HG03159 (cell line): ENCODE results near the gene SLC9A9.
A peak's percentile ranks its signal among the peaks of the same experiment; 100 is the strongest.
"Not testable (repeated sequence)": the region's sequence is repeated elsewhere in the genome, so short reads cannot be mapped to it uniquely, and the experiment has no call there.

Source experiments
- ATAC-seq: cut with Tn5 transposase; IDR thresholded peaks from one replicate; pipeline ENCODE4 v1.9.1; 2021; ENCODE audit warnings: mild to moderate bottlenecking, moderate library complexity; ENCODE audit not compliant: unreplicated experiment

The SLC9A9 gene

DNA sequence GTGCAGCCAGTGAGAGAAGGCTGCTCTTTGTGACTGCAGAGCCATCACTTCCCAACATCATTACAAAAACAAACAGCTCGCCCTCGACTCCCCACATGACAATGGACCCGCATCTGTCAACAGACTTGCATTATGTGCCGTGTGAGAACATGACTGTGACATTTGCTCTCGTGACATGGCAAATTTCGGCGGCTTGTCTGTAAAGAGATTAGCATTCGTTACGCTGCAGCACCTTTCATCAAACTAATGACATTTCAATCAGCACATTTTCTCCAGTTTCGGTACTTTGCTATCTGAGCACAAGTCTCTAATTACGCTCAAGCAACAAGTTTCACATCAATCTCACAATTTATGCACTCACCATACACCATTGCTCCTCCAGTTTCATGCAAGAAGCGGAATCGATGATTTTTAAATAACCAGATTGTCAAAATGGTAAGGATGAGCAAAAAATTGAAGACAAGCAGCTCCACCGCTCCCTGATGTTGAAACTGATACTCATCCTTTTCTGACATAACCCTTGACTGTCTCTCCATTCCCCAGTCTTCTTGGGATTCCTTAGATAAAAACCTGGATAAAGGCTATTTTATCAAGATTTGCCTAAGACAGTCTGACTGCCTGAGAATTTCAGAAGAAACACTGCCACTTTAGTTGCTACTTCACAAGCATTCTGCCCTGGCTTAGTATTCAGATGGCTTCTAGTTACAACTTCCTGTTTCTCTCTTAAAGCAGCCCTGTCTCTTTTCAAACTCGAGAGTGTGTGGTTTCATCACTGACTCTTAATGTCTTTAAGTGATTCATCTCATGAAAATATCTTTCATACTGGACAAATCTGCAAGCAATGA is at the start of gene SLC9A9:
TSS of gene SLC9A9 (minus strand) at position 682 of the 845 bp plus-strand sequence. CDS start at position 536, 146 bp downstream.
- peak; percentile 93 for ATAC-seq

DNA sequence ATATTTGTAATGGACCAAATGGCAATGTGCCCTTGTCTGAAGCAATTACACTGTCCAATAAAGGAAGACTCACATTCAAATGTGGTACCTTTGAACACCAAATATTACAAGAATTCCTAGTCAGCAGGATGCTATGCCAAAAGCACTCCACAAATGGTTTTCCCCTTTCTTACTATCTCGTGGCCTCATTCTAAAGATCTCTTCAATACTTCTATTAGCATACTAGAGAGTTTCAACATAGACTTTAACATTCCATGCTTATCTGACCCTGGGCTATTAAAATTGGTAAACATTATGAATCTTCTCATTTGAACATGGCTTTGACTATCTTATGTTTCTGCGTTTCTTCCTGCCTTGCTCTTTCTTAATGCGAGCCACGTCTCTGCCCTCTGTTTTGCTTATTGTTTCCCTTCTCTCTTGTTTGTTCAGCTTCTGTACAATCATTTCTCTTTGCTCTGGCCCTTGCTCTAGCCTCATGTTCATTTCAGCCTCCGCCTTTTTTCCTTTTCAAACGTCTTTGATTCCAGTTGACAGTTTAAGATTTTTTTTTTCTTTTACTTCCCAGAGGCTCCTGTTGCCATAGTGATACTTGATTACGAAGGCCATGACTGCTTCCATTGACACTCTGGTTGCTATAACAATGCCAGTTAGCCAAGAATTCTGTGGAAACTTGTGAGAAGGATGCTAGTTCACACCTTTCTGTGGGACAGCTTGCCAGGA is 49.5 kb upstream of the SLC9A9 start:
- ATAC-seq, result no peak

DNA sequence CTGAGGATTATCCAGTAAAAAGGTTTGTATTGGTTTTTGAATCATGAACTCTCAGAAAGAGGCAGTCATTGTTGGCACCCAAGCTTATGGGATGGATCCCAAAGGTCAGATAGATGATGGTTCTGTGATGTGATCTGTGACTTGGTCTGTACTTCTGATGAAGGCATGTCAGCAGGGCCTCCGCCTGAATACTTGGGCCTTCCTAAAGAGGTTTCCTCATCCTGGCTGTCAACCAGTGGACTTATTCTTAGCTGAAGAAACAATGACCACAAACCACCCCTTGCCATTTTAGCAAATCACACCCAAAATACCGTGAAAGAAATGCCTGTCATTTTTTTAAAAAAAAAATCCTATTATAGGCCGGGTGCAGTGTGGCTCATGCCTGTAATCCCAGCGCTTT is 48.2 kb upstream of the SLC9A9 start:
- ATAC-seq, result no peak

DNA sequence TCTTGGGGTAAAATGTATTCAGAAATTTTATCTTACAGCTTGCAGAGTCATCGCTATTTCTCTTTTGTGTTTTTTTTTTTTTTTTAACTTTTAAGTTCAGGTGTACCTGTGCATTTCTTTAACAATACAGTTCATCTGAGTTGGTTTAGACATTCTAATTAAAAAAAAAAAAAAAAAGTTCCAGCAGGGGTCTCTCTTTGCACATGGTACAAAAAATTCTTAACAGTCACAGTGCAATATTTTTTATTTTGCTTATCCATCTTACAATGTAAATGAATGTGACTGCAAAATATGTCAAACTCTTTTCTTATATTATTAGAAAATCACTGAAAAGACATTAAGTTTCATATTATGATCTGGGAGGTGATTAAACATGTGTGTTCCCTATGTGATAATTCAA is 47.5 kb upstream of the SLC9A9 start:
- no peak for ATAC-seq

DNA sequence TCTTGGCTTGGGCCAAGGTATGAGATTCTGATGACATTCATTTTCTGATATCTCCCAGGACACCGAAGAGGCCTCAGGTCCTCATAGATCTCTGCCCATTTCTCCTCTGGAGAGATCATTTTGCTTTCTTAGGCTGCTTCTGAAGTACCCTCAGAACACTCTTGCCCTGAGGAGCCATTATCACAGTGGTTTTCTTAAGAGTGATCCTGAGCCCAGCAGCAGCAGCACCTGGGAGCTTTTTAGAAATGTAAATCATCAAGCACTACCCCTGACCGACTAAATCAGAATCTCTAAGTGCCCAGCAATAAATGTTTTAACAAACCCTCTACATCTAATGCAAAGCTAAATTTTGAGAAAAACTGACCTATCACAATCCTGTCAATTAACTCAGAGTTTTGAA is 40.6 kb upstream of the SLC9A9 start:
- ATAC-seq, result no peak

GRCh38 chr3:143888166-143888565 is 39.9 kb upstream of the SLC9A9 start:
- ATAC-seq, result no peak

DNA sequence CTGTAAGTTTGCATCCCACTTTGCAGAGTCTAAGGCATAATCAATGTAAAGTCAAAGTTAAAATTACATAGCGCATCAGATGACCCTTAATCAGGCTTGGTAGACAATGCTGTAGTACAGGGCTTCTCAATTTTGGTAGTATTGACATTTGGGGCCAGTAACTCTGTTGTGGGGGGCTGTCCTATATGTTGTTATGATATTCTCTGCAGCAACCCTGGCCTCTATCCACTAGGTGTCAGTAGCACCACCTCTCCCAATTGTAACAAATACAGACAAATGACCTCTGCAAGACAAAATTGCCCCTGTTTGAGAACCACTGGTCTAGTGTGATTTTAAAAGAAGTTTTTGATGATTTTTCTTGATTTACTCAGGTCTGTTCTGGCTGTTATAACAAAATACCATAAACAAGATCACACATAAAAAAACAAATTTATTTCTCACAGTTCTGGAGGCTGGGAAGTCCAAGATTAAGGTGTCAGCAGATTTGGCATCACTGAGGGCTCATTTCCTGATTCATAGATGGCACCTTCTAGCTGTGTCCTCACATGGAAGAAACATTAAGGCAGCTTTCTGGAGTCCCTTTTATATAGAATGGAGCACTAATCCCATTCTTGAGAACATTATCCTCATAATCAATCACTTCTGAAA is 37.6 kb upstream of the SLC9A9 start:
- ATAC-seq, result peak; percentile 98

DNA sequence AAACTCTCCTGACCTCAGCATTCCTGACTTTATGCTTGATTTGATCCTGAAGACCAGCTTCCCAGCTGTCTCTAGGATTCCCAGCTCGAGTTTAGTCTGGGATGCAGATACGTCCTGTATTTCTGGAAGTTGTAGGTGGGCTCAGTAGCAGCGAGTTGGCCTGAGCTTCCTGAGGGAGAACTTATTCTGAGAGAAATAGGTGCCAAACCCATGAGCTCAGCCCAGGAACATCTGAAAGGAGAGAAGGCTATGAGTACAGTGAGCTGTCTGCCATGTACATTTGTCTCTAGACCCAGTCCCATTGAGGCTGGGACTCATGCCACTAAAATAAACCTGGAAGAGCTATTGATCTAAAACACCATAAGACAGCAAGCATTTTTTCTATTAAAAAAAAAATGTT is 36.6 kb upstream of the SLC9A9 start:
- no peak for ATAC-seq

GRCh38 chr3:143883151-143883550 is 34.9 kb upstream of the SLC9A9 start:
- no peak for ATAC-seq

DNA sequence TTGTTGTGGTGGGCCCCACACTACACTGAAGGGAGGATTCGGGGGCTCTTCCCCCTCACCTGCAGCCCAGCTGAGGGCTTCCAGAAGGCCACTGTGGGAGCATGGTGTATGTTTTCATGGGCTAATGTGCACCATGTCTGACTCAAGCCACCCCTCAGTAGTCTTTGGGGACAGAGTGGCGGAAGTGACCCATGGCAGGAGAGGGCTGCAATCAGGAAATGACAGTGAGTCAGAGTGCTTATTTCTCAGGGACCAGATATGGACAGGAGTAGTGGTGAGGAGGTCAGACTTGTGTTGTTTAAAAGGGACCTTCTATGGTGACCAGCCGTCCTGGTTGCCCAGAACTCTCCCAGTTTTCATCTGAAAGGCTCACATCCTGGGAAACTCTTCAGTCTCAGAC is 32.8 kb upstream of the SLC9A9 start:
- ATAC-seq, result no peak

- no peak for ATAC-seq
Observed at GRCh38 chr3:143875546-143875945, 27.3 kb upstream of the SLC9A9 start.

DNA sequence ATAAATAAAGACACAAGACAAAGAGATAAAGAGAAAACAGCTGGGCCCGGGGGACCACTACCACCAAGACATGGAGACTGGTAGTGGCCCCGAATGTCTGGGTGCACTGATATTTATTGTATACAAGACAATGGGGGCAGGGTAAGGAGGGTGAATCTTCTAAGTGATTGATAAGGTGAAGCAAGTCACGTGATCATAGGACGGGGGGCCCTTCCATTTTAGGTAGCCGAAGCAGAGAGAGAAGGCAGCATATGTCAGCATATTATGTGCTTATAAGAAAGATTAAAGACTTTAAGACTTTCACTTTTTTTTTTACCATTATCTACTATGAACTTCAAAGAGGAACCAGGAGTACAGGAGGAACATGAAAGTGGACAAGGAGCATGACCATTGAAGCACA is 25.3 kb upstream of the SLC9A9 start:
- ATAC-seq, result not testable (repeated sequence)

- ATAC-seq, result no peak
Observed at GRCh38 chr3:143865302-143865701, 17.0 kb upstream of the SLC9A9 start.

- ATAC-seq, result no peak
Observed at GRCh38 chr3:143859465-143860203, 11.4 kb upstream of the SLC9A9 start.

GRCh38 chr3:143856252-143856970 is 8.1 kb upstream of the SLC9A9 start:
- ATAC-seq, result no peak

DNA sequence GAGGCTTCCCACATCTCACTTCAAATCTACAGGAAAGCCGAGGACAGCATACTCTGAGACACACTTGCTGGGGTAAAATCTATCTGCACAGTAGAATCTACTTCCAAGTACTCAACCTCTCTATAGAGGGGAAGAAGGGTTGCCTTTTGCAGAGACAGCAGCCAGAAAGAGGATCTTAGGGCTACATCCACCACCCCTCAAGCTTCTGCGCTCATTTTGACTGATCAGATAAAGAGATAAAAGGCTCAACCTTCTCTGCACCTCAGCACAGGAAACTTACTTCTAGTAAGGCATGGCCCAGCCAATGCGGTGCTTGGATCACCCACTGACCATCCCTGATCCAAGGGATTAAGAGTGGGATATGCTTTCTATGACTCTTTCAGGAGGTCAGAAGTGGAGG is 6.9 kb upstream of the SLC9A9 start:
- no peak for ATAC-seq

GRCh38 chr3:143851331-143852017 is 3.2 kb upstream of the SLC9A9 start:
- no peak for ATAC-seq

GRCh38 chr3:143850877-143851276 is 2.6 kb upstream of the SLC9A9 start:
- ATAC-seq, result no peak

DNA sequence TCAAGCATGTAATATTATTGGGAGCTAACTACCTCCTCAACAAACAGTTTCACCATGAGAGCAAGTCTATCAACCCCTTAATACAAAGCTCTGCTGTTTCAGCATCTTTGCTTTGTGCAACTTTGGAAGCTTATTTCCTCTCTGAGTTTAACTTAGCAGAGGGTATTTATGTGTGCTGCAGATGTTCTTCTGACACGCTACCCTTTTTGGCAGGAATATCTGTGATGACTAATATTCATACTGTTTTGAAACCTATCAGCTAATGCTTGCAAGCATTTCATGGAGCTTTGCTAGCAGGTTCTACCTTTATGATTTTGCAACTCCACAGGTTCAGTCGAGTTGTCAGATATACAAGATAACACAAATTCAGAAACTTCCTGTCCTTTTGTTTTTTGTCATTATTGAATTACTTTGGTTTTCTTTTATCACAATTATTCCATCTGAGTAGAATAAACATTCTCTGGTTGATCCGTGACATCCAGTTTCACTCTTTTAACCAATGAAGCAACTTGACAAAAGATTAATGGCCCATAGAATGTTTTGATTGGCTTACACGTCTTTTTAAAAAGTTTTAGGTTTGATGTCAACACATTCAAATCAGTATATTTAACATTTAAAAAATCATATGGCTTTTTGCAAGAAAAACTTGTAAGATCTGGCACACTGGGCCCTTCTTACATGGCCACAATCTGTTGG is 1.7 kb upstream of the SLC9A9 start:
- ATAC-seq, result peak; percentile 29
